Nephron progenitor cell (in vitro differentiated cells): ENCODE data around the gene DDAH1.

Experiments used
- DNase-seq: peaks from one replicate; pipeline ENCODE4 v3.0.0; 2021
- H3K27ac Mint-ChIP-seq: 2 replicates; pipeline ENCODE4 v1.8.0; 2021; ENCODE audit warnings: mild to moderate bottlenecking, moderate library complexity, mixed read lengths
- H3K27me3 Mint-ChIP-seq: 2 replicates; pipeline ENCODE4 v1.8.0; 2021; ENCODE audit warnings: mild to moderate bottlenecking, low read depth, mixed read lengths; ENCODE audit not compliant: poor library complexity
- H3K36me3 Mint-ChIP-seq: 2 replicates; pipeline ENCODE4 v1.8.0; 2021; ENCODE audit warnings: low read depth, mixed read lengths
- H3K4me1 Mint-ChIP-seq: 2 replicates; pipeline ENCODE4 v1.8.0; 2021; ENCODE audit warnings: mixed read lengths
- H3K4me3 Mint-ChIP-seq: 2 replicates; pipeline ENCODE4 v1.8.0; 2021; ENCODE audit warnings: mild to moderate bottlenecking, moderate library complexity, mixed read lengths
- H3K9me3 Mint-ChIP-seq: 2 replicates; pipeline ENCODE4 v1.8.0; 2021; ENCODE audit warnings: mild to moderate bottlenecking, moderate library complexity, mixed read lengths
- CTCF ChIP-seq: fragments of 200-600 bp; sonication (generic); IDR thresholded peaks from 2 replicates; pipeline ENCODE4 v1.5.0; 2021; ENCODE audit warnings: antibody characterized with exemption

DDAH1 gene

GRCh38 chr1:85273397-85273796 is 191.6 kb downstream of the DDAH1 start:
- no peak for DNase-seq
- TF ChIP-seq CTCF: no peak
- H3K27ac Mint-ChIP-seq: no peak overlapping the region
- no peak overlapping the region for H3K4me3 Mint-ChIP-seq
- peaks cover 41% of the 10 kb centered on the region for H3K36me3 Mint-ChIP-seq
- H3K9me3 Mint-ChIP-seq: no peaks in the 10 kb centered on the region
- H3K27me3 Mint-ChIP-seq: no peaks in the 10 kb centered on the region
- H3K4me1 Mint-ChIP-seq: peaks cover 26% of the 10 kb centered on the region

- Mint-ChIP-seq H3K4me1 (peaks cover 8% of the 10 kb centered on the region), H3K27ac (no peak overlapping the region), H3K9me3 (no peaks in the 10 kb centered on the region), H3K36me3 (peaks cover 69% of the 10 kb centered on the region), H3K27me3 (peaks cover 2% of the 10 kb centered on the region), H3K4me3 (no peak overlapping the region)
- TF ChIP-seq CTCF: no peak
- DNase-seq: no peak
Measured at GRCh38 chr1:85268801-85269585, 196.0 kb downstream of the DDAH1 start.
